ENCODE measurements around the gene FRMD3.
"Not testable (repeated sequence)": the region's sequence is repeated elsewhere in the genome, so short reads cannot be mapped to it uniquely, and the experiment has no call there.

The FRMD3 gene

DNA sequence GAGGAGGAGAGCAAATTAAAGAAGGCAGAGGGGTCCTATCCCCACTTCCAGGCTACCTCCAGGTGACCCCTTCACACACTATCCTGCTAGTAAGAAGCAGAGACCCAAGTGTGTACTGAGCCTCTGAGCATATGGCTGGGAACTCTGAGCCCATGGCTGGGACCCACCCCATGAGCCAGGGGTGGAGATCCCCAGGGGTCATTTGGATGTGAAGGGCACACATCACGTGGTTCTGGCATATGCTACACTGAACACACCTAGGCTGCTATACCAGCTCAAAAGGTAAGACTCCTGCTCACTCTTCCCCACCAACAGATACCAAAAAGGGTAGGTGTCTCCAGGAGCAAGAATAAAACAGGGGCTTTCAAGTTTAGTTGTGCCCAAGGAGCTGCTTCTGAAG lies 149.9 kb downstream of the FRMD3 start:
- no peak for DNase-seq (ENCODE audit: low spot score)

- no peak for DNase-seq (ENCODE audit: low spot score)
Observed at GRCh38 chr9:83387401-83388185, 150.6 kb downstream of the FRMD3 start.

DNA sequence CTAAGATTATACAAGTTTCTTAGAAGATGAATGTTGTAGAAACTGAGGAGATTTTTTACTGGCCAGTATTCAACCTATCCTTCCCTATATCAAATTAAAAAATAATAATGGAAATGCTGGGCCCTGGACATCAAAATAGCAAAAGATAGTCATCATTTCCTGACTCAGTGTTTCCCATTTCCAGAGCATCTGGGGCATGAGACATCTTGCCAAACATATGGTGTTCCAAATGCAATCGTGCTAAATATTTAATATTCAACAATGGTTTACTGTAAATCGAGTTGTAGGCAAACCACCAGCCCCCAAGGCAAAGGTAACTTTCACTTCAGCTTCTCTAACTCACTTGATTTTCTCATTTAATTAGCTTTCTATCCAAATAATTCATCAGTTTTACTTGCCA lies 152.9 kb downstream of the FRMD3 start:
- DNase-seq (ENCODE audit: low spot score) = no peak

DNA sequence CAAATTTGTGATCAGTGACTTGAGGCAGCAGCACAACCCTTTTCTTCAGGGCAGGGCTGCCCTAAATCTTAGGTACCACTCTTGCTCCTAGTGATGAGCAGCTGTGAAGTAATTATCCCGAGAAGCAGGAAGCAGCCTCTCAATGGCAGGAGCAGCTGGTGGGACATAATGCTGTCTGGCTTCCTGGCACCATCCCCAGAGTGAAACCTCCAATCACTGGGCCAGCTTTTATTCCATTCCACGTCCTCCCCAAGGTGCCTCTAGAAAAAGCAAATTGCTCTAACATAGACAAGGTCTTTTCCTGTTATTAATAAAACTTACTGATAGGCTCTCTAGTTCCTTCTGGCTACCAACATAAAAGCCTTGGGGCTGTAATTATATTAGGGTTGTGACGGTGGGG lies 154.0 kb downstream of the FRMD3 start:
- DNase-seq (ENCODE audit: low spot score) = no peak

- no peak for DNase-seq (ENCODE audit: low spot score)
Observed at GRCh38 chr9:83383034-83383433, 155.2 kb downstream of the FRMD3 start.

GRCh38 chr9:83382421-83382820 lies 155.8 kb downstream of the FRMD3 start:
- DNase-seq (ENCODE audit: low spot score) = no peak

GRCh38 chr9:83379045-83379444 lies 159.2 kb downstream of the FRMD3 start:
- no peak for DNase-seq (ENCODE audit: low spot score)

- DNase-seq (ENCODE audit: low spot score) = no peak
Observed at GRCh38 chr9:83372957-83373356, 165.2 kb downstream of the FRMD3 start.

DNA sequence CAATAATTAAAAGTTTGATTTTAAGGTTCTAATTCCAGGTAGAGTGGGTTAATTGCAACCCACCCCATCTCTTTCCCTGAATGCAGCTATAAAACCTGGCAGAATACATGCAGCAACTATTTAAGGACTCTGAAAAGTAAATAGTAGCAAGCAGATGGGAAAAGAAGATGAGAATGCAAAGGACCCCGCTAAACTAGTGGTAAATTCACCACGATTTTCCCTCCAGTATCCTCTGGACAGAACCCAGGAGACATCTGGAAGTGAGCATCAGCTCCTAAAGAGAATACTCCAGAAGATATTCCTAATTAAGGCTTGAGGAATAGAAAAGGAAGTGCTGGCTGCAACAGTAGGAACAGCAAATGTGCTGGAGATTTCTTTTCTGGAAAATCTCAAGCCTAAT lies 170.9 kb downstream of the FRMD3 start:
- no peak for DNase-seq (ENCODE audit: low spot score)

GRCh38 chr9:83362341-83362995 lies 175.7 kb downstream of the FRMD3 start:
- no peak for DNase-seq (ENCODE audit: low spot score)

DNA sequence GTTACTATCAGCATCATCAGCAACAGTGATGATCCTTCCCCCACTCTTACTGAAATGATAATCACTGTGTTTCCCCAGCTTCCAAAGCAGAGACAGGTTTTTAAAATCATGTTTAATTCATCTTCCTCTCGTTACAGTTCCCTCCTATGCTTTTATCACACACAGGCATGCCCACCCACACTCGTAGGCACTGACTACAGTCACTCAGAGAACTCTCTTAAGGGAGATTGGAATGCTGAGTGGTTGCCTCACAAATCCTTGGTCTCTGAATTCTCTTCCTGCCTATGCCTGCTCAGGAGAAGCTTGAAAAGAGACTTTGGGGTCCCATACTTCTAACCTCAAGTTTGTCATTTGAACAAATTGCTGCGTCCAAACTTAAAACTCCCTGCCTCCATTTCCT lies 179.2 kb downstream of the FRMD3 start:
- no peak for DNase-seq (ENCODE audit: low spot score)

DNA sequence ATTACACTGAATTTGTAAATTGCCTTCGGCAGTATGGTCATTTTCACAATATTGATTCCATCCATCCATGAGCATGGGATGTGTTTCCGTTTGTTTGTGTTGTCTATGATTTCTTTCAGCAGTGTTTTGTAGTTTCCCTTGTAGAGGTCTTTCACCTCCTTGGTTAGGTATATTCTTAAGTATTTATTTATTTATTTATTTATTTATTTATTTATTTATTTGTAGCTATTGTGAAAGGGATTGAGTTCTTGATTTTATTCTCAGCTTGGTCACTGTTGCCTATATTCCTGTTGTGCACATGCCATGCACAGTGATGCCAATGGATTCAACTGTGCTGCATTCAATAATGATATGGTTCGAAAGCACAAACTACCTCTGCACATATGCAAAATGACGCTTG lies 179.7 kb downstream of the FRMD3 start:
- DNase-seq (ENCODE audit: low spot score) = not testable (repeated sequence)

DNA sequence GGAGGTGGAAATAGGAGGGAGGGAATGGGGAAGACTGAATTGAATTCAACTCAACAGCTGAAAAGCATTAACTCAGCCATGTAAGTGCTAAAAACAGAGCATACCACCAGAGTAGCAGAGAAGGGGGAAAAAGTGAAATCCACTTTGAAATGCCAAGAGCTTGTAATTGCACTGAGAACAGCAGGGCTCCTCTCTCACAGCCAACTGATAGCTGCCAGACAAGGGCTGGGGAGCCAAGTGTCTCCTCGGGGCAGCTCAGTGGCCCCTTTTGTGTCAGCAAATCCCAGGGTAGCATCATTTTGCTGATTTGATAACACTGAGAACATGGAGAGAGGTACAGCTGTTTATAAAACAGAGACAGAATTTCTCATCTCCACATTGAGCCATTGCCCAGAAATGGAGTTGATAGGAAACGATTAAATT lies 182.5 kb downstream of the FRMD3 start:
- DNase-seq (ENCODE audit: low spot score) = no peak

DNA sequence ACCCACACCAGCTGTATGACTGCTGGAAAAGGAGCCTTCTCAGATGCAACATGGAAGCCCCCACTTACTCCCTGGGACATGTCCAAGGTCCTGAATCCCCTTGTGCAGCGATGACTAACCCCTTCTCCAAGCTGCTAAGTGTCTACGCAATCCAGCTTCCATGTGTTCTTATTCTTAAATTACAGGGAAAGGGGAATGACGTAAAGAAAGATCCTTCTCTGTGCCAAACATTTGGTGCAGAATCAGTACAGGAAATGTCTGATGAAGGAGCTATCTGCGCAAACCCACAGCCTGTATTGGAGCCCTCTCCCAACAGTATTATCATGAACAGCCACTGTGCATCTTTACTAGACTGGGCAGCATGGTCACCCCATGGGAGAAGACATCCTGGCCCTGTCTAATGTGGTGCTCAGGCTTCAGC lies 183.2 kb downstream of the FRMD3 start:
- no peak for DNase-seq (ENCODE audit: low spot score)

DNA sequence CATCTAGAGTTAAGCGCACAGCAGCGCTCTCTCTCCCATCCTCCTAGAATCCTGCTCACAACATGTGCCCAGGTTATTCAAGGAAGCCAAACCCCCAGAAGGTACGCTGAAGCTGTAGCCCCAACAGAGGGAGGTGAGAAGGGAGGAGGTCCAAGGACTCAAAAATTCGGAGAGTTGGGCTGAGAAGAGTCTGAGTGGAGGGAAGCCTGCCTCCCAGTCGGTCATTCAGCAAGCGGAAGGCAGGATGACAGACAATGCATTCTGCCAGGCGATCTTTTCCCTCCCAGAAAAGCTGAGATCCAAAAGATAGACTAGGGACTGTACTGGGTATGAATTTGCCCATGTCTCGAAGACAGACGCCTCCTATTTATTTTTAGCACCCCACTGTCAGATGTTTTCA lies 189.2 kb downstream of the FRMD3 start:
- DNase-seq (ENCODE audit: low spot score) = no peak

DNA sequence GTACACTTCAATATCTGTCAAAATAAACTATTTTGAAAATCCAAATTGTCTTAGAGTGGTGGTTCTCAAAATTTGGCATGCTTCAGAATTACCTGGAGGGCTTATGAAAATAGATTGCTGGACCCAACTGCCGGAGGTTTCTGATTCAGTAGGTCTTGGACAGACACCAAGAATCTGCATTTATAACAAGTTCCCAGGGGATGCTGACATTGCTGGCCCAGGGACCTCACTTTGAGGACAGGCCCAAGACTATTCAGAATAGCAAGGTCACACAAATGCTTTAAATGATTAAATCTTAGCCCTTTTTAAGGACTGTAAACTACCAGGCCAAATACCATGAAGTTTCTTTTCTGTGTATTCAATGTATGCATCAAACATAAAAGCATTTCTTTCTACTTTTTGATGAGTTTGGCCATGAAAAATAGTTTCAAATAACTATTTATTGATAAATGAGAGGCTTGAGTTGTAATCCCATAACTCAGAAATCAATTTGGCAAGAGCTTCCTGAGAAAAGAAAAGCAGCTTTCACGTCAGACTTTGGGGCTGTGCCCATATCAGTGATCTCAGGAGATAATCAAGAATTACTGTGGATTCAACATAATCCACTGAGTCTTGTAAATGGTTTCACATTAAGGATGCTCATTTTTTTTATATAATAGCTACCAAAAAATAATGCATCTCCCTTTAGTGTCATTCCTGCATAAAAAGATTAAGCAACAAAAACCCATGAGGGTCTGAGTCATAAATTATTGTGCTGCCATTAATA lies 191.4 kb downstream of the FRMD3 start:
- DNase-seq (ENCODE audit: low spot score) = no peak

DNA sequence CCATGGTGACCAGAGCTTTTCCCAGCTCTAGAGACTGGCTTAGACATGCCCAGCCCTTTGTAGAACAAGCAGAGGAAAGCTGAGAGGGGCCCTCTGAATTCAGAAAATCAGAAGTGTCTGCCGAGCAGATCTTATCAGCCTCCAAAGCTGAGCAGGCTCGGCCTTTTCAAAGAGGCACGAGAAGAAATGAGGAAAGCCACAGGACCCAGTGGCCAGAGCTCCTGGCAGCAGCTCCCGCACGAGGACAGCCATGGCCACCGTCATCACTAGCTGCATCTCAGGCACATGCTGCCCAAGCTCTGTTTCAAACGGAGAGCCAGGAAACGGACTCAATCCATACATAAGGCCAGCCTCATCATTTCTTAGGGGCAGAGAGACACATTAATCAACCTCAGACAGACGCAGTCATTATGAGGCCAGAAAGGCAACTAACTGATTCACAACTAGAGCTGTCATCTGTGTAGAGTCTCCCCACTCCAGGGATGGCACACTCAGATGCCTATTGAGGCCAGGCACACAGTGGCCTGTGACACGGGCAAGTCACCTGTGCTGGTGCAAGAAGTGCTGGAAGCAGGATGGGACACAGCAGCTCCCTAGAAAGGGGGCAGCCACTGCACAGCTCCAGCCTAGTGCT lies 194.7 kb downstream of the FRMD3 start:
- DNase-seq (ENCODE audit: low spot score) = no peak

- no peak for DNase-seq (ENCODE audit: low spot score)
Observed at GRCh38 chr9:83342731-83343130, 195.5 kb downstream of the FRMD3 start.

DNA sequence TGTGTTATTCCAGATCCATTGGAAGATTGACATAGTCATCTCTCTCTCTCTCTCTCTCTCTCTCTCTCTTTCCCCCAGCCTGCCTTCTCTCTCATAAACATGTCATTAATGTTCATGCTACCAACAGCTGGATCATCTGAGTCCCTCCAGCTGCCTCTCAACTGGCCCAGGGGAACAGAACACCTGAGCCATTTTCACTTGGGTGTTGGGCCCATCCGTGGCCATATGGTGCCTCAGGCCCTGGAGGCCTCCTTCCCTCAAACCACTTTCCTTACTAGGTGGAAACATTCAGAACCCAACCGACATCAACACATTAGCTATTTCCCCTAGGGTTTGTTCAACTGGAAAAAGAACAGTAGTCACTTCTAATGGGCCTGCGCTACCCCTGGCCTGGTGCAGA lies 196.2 kb downstream of the FRMD3 start:
- DNase-seq (ENCODE audit: low spot score) = no peak

DNA sequence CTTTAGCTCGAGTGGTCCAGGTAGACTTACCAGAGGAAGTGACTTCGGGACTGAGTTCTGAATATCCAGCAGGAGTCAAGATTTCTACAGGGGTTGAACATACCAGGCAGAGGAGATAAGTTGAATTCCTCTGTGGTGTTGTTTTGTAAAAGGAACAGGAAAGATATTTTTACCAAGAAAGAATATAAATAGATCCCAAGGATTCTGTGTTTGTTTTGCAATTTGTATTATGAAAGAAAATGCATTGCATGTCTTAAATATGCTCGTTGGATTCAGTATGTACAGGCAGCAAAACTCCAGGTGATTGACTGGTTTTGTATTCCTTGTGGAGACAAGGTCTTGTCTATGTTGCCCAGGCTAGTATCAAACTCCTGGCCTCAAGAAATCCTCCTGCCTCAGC lies 197.8 kb downstream of the FRMD3 start:
- DNase-seq (ENCODE audit: low spot score) = no peak

GRCh38 chr9:83339435-83339834 lies 198.8 kb downstream of the FRMD3 start:
- DNase-seq (ENCODE audit: low spot score) = no peak

GRCh38 chr9:83336706-83337105 lies 201.5 kb downstream of the FRMD3 start:
- no peak for DNase-seq (ENCODE audit: low spot score)

- peak; percentile 82 for DNase-seq (ENCODE audit: low spot score)
Observed at GRCh38 chr9:83334320-83334719, 203.9 kb downstream of the FRMD3 start.
